ENCODE measurements around the gene ALCAM. TPM values are rescaled to one million over a fixed set of nuclear protein-coding genes. Genes with fewer than 3 reads are reported as not detected.

Gene ALCAM
- total RNA-seq, 2 experiments from 2014 or later: 47.7 to 51.3 TPM

- Histone ChIP-seq H3K4me1 (ENCODE audit: insufficient read depth, low read length, poor library complexity, severe bottlenecking) (no peaks in the 10 kb centered on the region), H3K9me3 (ENCODE audit: low read length) (no peaks in the 10 kb centered on the region), H3K36me3 (ENCODE audit: insufficient read depth, low read length) (peaks cover 13% of the 10 kb centered on the region; the same call in 1 of the 2 replicates), H3K9me2 (ENCODE audit: insufficient read depth, low read length) (no peaks in the 10 kb centered on the region), H2AFZ (ENCODE audit: low read length) (no peak overlapping the region), H3K79me2 (ENCODE audit: insufficient read depth, low read depth, low read length) (no peaks in the 10 kb centered on the region), H3K27ac (ENCODE audit: low read depth, low read length, poor library complexity, severe bottlenecking) (no peak overlapping the region), H3K4me2 (ENCODE audit: low read length) (no peak overlapping the region), H4K20me1 (ENCODE audit: insufficient read depth, low read length) (no peaks in the 10 kb centered on the region), H3K4me3 (ENCODE audit: low read depth, low read length, poor library complexity, severe bottlenecking) (no peak overlapping the region)
- no TSS peak for BruUV-seq (replicated peaks)
- ChIA-PET POLR2A (interaction anchor here (0.6 to 1.7 kb wide), 4 partner anchors 8 to 922 kb away, joined by 3 to 5 read pairs (median 4); no protein-coding TSS in a partner anchor), CTCF (ENCODE audit: unreplicated experiment) (no interaction called here)
- no peak for TF ChIP-seq EZH2phosphoT487 (IDR thresholded peaks at IDR 0.05; ENCODE audit: borderline replicate concordance, low read depth, low read length)
- TF ChIP-seq CTCF (conservative IDR thresholded peaks at IDR 0.05; ENCODE audit: low read length): no peak
- intact Hi-C loops (cut with micrococcal nuclease; ENCODE audit: unreplicated experiment): no loop called here
- DNase-seq (ENCODE audit: low spot score): no peak
Observed at GRCh38 chr3:105528955-105529354, 162.2 kb downstream of the ALCAM start.

- ChIA-PET CTCF (ENCODE audit: unreplicated experiment) (no interaction called here), POLR2A (interaction anchor here (0.7 to 1.7 kb wide), 2 partner anchors 8 to 1558 kb away, joined by 3 to 5 read pairs; no protein-coding TSS in a partner anchor)
- intact Hi-C loops (cut with micrococcal nuclease; ENCODE audit: unreplicated experiment): no loop called here
- Histone ChIP-seq H2AFZ (ENCODE audit: low read length) (no peak overlapping the region), H3K27ac (ENCODE audit: low read depth, low read length, poor library complexity, severe bottlenecking) (no peak overlapping the region), H3K9me3 (ENCODE audit: low read length) (no peaks in the 10 kb centered on the region), H3K79me2 (ENCODE audit: insufficient read depth, low read depth, low read length) (no peaks in the 10 kb centered on the region), H3K36me3 (ENCODE audit: insufficient read depth, low read length) (peaks cover 16% of the 10 kb centered on the region; the same call in 1 of the 2 replicates), H4K20me1 (ENCODE audit: insufficient read depth, low read length) (no peaks in the 10 kb centered on the region), H3K4me1 (ENCODE audit: insufficient read depth, low read length, poor library complexity, severe bottlenecking) (no peaks in the 10 kb centered on the region), H3K4me2 (ENCODE audit: low read length) (no peak overlapping the region), H3K4me3 (ENCODE audit: low read depth, low read length, poor library complexity, severe bottlenecking) (no peak overlapping the region), H3K9me2 (ENCODE audit: insufficient read depth, low read length) (no peaks in the 10 kb centered on the region)
- DNase-seq (ENCODE audit: low spot score): no peak
- no peak for TF ChIP-seq EZH2phosphoT487 (IDR thresholded peaks at IDR 0.05; ENCODE audit: borderline replicate concordance, low read depth, low read length)
- no TSS peak for BruUV-seq (replicated peaks)
Observed at GRCh38 chr3:105529456-105529855, 162.7 kb downstream of the ALCAM start.

GRCh38 chr3:105532251-105532650, 165.5 kb downstream of the ALCAM start:
- no peak for DNase-seq (ENCODE audit: low spot score)
- Histone ChIP-seq H2AFZ (ENCODE audit: low read length) (no peak overlapping the region), H3K27ac (ENCODE audit: low read depth, low read length, poor library complexity, severe bottlenecking) (no peak overlapping the region), H3K4me2 (ENCODE audit: low read length) (no peak overlapping the region), H3K79me2 (ENCODE audit: insufficient read depth, low read depth, low read length) (no peaks in the 10 kb centered on the region), H3K36me3 (ENCODE audit: insufficient read depth, low read length) (peaks cover 9% of the 10 kb centered on the region; the same call in 1 of the 2 replicates), H3K9me3 (ENCODE audit: low read length) (no peaks in the 10 kb centered on the region), H3K4me1 (ENCODE audit: insufficient read depth, low read length, poor library complexity, severe bottlenecking) (no peaks in the 10 kb centered on the region), H4K20me1 (ENCODE audit: insufficient read depth, low read length) (no peaks in the 10 kb centered on the region), H3K4me3 (ENCODE audit: low read depth, low read length, poor library complexity, severe bottlenecking) (no peak overlapping the region), H3K9me2 (ENCODE audit: insufficient read depth, low read length) (no peaks in the 10 kb centered on the region)
- no peak for TF ChIP-seq EZH2phosphoT487 (IDR thresholded peaks at IDR 0.05; ENCODE audit: borderline replicate concordance, low read depth, low read length)
- no peak for TF ChIP-seq CTCF (conservative IDR thresholded peaks at IDR 0.05; ENCODE audit: low read length)
- no TSS peak for BruUV-seq (replicated peaks)
- POLR2A ChIA-PET: no interaction called here
- CTCF ChIA-PET (ENCODE audit: unreplicated experiment): no interaction called here
- intact Hi-C loops (cut with micrococcal nuclease; ENCODE audit: unreplicated experiment): no loop called here

All from OCI-LY7 (cell line).